NCI-H2029 (cell line): ENCODE data around the gene FAHD2A.
"Not testable (repeated sequence)": the region's sequence is repeated elsewhere in the genome, so short reads cannot be mapped to it uniquely, and the experiment has no call there.

Experiments used
- DNase-seq: peaks from one replicate; lab custom pipeline; 2025; lab: John Stamatoyannopoulos, UW

Gene FAHD2A

DNA sequence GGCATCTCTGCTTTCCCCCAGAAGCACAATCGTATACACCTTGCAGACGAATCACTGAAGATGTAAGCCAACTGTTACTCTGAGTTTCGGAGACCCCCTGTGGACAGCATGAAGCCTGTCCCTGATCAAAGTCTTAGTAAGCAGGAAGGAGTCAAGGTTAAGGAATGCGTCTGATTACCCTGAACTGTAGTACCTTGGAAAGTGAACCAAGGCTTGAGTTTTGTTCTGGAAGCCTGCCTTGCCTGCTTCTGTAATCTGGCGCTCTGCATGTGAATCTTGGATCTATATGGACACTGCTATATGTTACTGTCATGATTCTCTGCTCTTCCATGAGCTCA lies 33.3 kb downstream of the FAHD2A start:
- not testable (repeated sequence) for DNase-seq

DNA sequence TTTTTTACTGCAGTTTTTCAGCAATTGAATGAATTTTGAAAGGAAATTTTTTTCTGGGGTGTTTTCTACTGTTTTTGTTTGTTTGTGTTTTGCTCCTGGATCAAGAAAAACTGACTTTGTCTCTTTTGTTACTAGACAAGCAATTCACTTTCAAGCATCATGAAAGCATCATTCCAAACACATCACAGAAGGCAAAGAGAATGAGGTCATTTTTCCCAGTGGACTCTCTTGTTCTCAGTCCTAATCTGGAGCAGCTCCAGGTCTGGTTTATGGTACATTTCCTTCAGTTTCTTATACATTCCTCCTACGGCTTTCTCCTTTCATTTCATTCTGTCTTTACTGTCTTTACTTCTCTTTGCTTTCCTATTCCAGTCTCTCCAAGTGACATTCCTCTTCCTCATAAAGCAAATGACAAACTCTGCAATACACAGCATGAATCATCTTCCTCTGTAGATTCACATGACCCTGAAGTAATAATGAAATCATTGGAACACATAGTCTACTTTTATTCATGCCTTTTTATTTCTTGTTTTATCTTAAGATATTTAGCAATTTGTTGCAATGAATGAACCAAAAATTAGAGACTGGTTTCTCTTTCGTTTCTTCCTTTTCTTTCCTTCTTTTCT lies 40.1 kb downstream of the FAHD2A start:
- DNase-seq, result not testable (repeated sequence)

DNA sequence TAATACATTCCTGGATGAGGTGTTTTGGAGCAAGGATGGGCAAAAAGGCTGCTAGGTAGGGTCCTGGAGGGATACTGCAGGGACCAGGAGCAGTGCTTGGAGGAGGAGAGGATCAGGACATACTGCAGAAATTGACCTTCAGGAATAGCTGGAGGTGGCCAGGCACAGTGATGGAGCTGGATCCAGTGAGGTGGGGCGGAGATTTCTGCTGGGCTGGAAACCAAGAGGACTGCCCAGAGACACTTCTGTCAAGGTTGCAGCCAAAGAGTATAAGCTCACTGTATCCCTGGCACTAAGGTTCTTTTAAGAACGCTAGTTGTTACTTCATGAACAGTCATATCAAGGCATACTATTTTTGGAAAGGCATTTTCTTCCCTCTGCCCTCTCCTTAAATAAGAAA lies 42.8 kb downstream of the FAHD2A start:
- not testable (repeated sequence) for DNase-seq

DNA sequence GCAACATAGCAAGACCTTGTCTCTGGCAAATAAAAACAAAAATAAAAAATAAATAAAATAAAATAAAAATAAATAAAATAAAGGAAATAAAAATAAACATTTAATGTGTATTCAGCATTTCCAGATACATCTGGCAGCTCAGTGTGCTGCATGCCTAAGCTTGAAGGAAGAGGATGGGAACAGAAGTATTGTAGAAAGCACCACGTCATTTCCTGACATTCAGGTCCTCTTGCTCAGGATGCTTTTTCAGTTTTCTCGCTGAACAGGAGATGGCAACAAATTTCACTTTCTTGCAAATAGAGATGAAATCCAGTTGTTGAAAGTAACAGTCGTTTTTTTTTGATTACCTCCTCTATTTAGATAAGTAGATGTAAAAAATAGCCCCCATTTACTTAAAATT lies 60.8 kb downstream of the FAHD2A start:
- not testable (repeated sequence) for DNase-seq
